Neural cell (in vitro differentiated cells): Measurements from ENCODE around the gene C16orf96. TPM values are rescaled to one million over a fixed set of nuclear protein-coding genes. Genes with fewer than 3 reads are reported as not detected.

ENCODE experiments used
- H2AFZ ChIP-seq: fragments of 200-600, 300-800 bp; sonication (generic), shearing (Covaris generic); 2 replicates; pipeline ENCODE4 v1.6.0; 2014; ENCODE audit warnings: low read depth, mild to moderate bottlenecking, antibody characterized with exemption, low read length, moderate library complexity
- H3F3A ChIP-seq: fragments of 200-600 bp; shearing (Covaris generic); 2 replicates; pipeline ENCODE4 v1.6.1; 2016; ENCODE audit warnings: mild to moderate bottlenecking, moderate library complexity, mixed read lengths, antibody characterized with exemption, low read length; ENCODE audit not compliant: insufficient read depth, poor library complexity, severe bottlenecking
- H3K27ac ChIP-seq: fragments of 200-600, 300-800 bp; sonication (generic), shearing (Covaris generic); 2 replicates; pipeline ENCODE4 v1.5.1; 2014; ENCODE audit warnings: mild to moderate bottlenecking, low read length, moderate library complexity
- H3K27me3 ChIP-seq: fragments of 300-800, 200-600 bp; sonication (generic), shearing (Covaris generic); 2 replicates; pipeline ENCODE4 v1.6.0; 2014; ENCODE audit warnings: mild to moderate bottlenecking, low read depth, low read length, moderate library complexity; ENCODE audit not compliant: insufficient read depth
- H3K36me3 ChIP-seq: fragments of 300-800, 200-600 bp; sonication (generic), shearing (Covaris generic); 2 replicates; pipeline ENCODE4 v1.5.1; 2014; ENCODE audit warnings: mild to moderate bottlenecking, antibody characterized with exemption, low read length, moderate library complexity; ENCODE audit not compliant: insufficient read depth
- H3K4me2 ChIP-seq: fragments of 300-800, 200-600 bp; sonication (generic), shearing (Covaris generic); 2 replicates; pipeline ENCODE4 v1.6.0; 2014; ENCODE audit warnings: mild to moderate bottlenecking, low read length
- H3K4me3 ChIP-seq: fragments of 300-800, 200-600 bp; sonication (generic), shearing (Covaris generic); 2 replicates; pipeline ENCODE4 v1.5.1; 2014; ENCODE audit warnings: mild to moderate bottlenecking, low read length, moderate library complexity
- H3K79me2 ChIP-seq: fragments of 200-600 bp; shearing (Covaris generic); replicated peaks from 2 replicates; pipeline ENCODE4 v1.6.0; 2014; ENCODE audit warnings: mild to moderate bottlenecking, low read length, moderate library complexity; ENCODE audit not compliant: insufficient read depth
- H3K9ac ChIP-seq: fragments of 300-800, 200-600 bp; sonication (generic), shearing (Covaris generic); 2 replicates; pipeline ENCODE4 v1.6.1; 2016; ENCODE audit warnings: mild to moderate bottlenecking, low read length, mixed read lengths
- H3K9me2 ChIP-seq: fragments of 200-600 bp; shearing (Covaris generic); 2 replicates; pipeline ENCODE4 v1.6.1; 2016; ENCODE audit warnings: mild to moderate bottlenecking, low read length, mixed read lengths; ENCODE audit not compliant: insufficient read depth
- H3K9me3 ChIP-seq: fragments of 200-600, 300-800 bp; sonication (generic), shearing (Covaris generic); 2 replicates; pipeline ENCODE4 v1.6.1; 2016; ENCODE audit warnings: mild to moderate bottlenecking, mixed run types, low read length, moderate library complexity, mixed read lengths
- H4K20me1 ChIP-seq: fragments of 200-600 bp; shearing (Covaris generic); 2 replicates; pipeline ENCODE4 v1.6.1; 2016; ENCODE audit warnings: mild to moderate bottlenecking, mixed run types; ENCODE audit not compliant: insufficient read depth
- CTCF ChIP-seq: fragments of 450-650 bp; IDR thresholded peaks from 2 replicates; pipeline ENCODE4 v1.5.1; 2014; ENCODE audit warnings: antibody characterized with exemption, mild to moderate bottlenecking, moderate library complexity; ENCODE audit not compliant: poor library complexity, severe bottlenecking
- EZH2 ChIP-seq: fragments of 200-600, 300-800 bp; shearing (Covaris generic), sonication (generic); IDR thresholded peaks from 2 replicates; pipeline ENCODE4 v1.6.1; 2014; ENCODE audit warnings: antibody characterized with exemption, low read length, borderline replicate concordance, mild to moderate bottlenecking; ENCODE audit not compliant: insufficient read depth, poor library complexity, severe bottlenecking
- MXI1 ChIP-seq: fragments of 450-650 bp; conservative IDR thresholded peaks from 2 replicates; pipeline ENCODE4 v1.6.1; 2014; ENCODE audit warnings: antibody characterized with exemption, mild to moderate bottlenecking; ENCODE audit not compliant: poor library complexity, severe bottlenecking
- POLR2AphosphoS5 ChIP-seq: IDR thresholded peaks from 2 replicates; pipeline ENCODE4 v1.6.1; 2012
- RAD21 ChIP-seq: fragments of 450-650 bp; conservative IDR thresholded peaks from 2 replicates; pipeline ENCODE4 v1.6.1; 2014; ENCODE audit warnings: antibody characterized with exemption, mild to moderate bottlenecking, moderate library complexity
- REST ChIP-seq: IDR thresholded peaks from 2 replicates; pipeline ENCODE4 v1.6.1; 2012; ENCODE audit warnings: borderline replicate concordance
- SMC3 ChIP-seq: fragments of 450-650 bp; conservative IDR thresholded peaks from 2 replicates; pipeline ENCODE4 v1.6.1; 2014; ENCODE audit warnings: antibody characterized with exemption, mild to moderate bottlenecking, moderate library complexity; ENCODE audit not compliant: poor library complexity
- TAF1 ChIP-seq: IDR thresholded peaks from 2 replicates; pipeline ENCODE4 v1.6.1; 2012; ENCODE audit warnings: low read depth
- polyA plus RNA-seq: library from polyadenylated mRNA; depleted of rRNA; stranded (reverse); fragments of >200 nt; gene quantifications from 2 replicates; pipeline ENCODE4 v1.2.3, GENCODE V29; 2014

C16orf96 gene
- polyA plus RNA-seq, 1 donor from 2014 or later, result 0.21 TPM

- H3K4me3 ChIP-seq, result no peak overlapping the region
- TF ChIP-seq REST (no peak), CTCF (no peak), EZH2 (no peak), POLR2AphosphoS5 (no peak)
- no peaks in the 10 kb centered on the region for H3K36me3 ChIP-seq
- no peaks in the 10 kb centered on the region for H3K27me3 ChIP-seq
- H3K4me2 ChIP-seq, result no peak overlapping the region
- no peak overlapping the region for H2AFZ ChIP-seq
- no peak overlapping the region for H3K27ac ChIP-seq
- no peaks in the 10 kb centered on the region for H3F3A ChIP-seq
- H3K79me2 ChIP-seq, result no peaks in the 10 kb centered on the region
- H3K9ac ChIP-seq, result no peak overlapping the region
- H3K9me3 ChIP-seq, result no peaks in the 10 kb centered on the region
- H3K9me2 ChIP-seq, result no peaks in the 10 kb centered on the region
- no peaks in the 10 kb centered on the region for H4K20me1 ChIP-seq
Observed at GRCh38 chr16:4513881-4514280, 42.3 kb upstream of the C16orf96 start.

- no peaks in the 10 kb centered on the region for H3K9me3 ChIP-seq
- no peak overlapping the region for H3K4me3 ChIP-seq
- H3K27me3 ChIP-seq, result no peaks in the 10 kb centered on the region
- TF ChIP-seq MXI1, result no peak
- no peak for TF ChIP-seq TAF1
- TF ChIP-seq EZH2, result no peak
- TF ChIP-seq POLR2AphosphoS5, result no peak
- H3K79me2 ChIP-seq, result no peaks in the 10 kb centered on the region
- H3K36me3 ChIP-seq, result no peaks in the 10 kb centered on the region
- H2AFZ ChIP-seq, result no peak overlapping the region
- no peaks in the 10 kb centered on the region for H4K20me1 ChIP-seq
- no peaks in the 10 kb centered on the region for H3K9me2 ChIP-seq
- no peak overlapping the region for H3K27ac ChIP-seq
- no peaks in the 10 kb centered on the region for H3F3A ChIP-seq
- H3K4me2 ChIP-seq, result no peak overlapping the region
- H3K9ac ChIP-seq, result no peak overlapping the region
Observed at GRCh38 chr16:4514606-4515005, 41.5 kb upstream of the C16orf96 start.

GRCh38 chr16:4515611-4516233 lies 40.4 kb upstream of the C16orf96 start:
- H4K20me1 ChIP-seq, result no peaks in the 10 kb centered on the region
- H3K27ac ChIP-seq, result no peak overlapping the region
- H3K9me2 ChIP-seq, result no peaks in the 10 kb centered on the region
- no peak overlapping the region for H3K4me3 ChIP-seq
- H3K4me2 ChIP-seq, result no peak overlapping the region
- no peaks in the 10 kb centered on the region for H3K9me3 ChIP-seq
- no peaks in the 10 kb centered on the region for H3K79me2 ChIP-seq
- H2AFZ ChIP-seq, result no peak overlapping the region
- no peaks in the 10 kb centered on the region for H3F3A ChIP-seq
- no peaks in the 10 kb centered on the region for H3K27me3 ChIP-seq
- no peak overlapping the region for H3K9ac ChIP-seq
- H3K36me3 ChIP-seq, result no peaks in the 10 kb centered on the region
- no peak for TF ChIP-seq RAD21
- no peak for TF ChIP-seq REST
- TF ChIP-seq CTCF, result no peak
- TF ChIP-seq EZH2, result no peak
- no peak for TF ChIP-seq MXI1
- no peak for TF ChIP-seq SMC3
